Measurements from ENCODE around the gene NRXN3.

GRCh38 chr14:78181270-78181669, 11.1 kb downstream of the NRXN3 start:
- no peak for TF ChIP-seq GATA2 (IDR thresholded peaks at IDR 0.05; ENCODE audit: low read depth, low read length)
- no peak for TF ChIP-seq GATA3 (IDR thresholded peaks at IDR 0.05; ENCODE audit: low read depth, low read length)

Measured in SH-SY5Y (cell line).